HuH-7 (cell line): Measurements from ENCODE around the gene GTF2A1.

Source experiments
- DNase-seq: peaks from one replicate; pipeline ENCODE4 v3.0.0; 2011; ENCODE audit warnings: low spot score

Gene GTF2A1

DNA sequence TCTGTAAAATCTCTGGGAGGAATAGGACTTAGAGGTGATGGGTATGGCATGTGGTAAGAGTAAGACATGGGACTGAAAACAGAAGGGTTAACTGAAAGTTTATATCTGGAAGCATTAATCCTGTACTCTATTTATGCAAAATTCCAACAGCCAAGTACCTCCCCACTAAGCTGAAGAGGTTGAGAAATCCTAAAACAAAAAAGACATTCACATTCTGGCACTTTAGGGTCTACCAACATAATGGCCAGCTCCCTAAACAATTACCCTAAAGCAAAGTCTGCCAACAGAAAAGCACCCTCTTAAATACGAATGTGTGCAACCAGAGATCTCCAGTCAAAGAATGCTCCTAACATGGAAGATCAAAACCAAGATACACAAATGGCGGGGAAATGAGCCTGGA is 87.4 kb downstream of the GTF2A1 start:
- no peak for DNase-seq

- DNase-seq: no peak
Observed at GRCh38 chr14:81132468-81132867, 88.3 kb downstream of the GTF2A1 start.

- no peak for DNase-seq
Observed at GRCh38 chr14:81129242-81129641, 91.5 kb downstream of the GTF2A1 start.

GRCh38 chr14:81127785-81128184 is 93.0 kb downstream of the GTF2A1 start:
- no peak for DNase-seq

GRCh38 chr14:81125536-81125935 is 95.2 kb downstream of the GTF2A1 start:
- DNase-seq: no peak
